ENCODE measurements around the gene SPART.

DNA sequence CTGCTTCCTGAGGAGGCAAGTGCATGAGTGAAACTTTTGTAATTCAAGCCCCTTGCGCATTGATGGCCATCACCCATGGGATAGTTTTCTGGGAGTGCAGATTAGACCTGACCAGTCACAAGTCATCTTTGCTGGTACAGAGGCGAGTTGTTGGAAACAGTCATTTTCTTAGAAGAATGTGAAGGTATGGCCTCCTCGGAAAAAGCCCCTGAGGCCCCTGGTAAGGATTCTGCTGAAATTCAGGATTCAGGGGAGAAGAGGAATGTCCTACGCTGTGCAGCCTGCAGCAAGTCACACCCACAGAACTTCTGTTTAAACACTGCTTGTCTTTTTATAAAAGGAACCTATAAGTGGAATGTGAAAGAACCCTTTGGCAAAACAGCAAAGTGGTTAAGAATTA lies 11.0 kb upstream of the SPART start:
- TF ChIP-seq CTCF (IDR thresholded peaks at IDR 0.05; ENCODE audit: low read length) (no peak), EZH2 (optimal IDR thresholded peaks at IDR 0.05; ENCODE audit: low read depth, low read length) (no peak), EZH2phosphoT487 (IDR thresholded peaks at IDR 0.05; ENCODE audit: low read length) (no peak)

Measured in MM.1S (cell line).